HUDEP-2 (cell line): ENCODE data around the gene FASTKD3.

Experiments used
- DNase-seq, 76 experiments: peaks; one replicate each; lab custom pipeline; 2025; ENCODE audit not compliant: unreplicated experiment in 76 of 76; lab: John Stamatoyannopoulos, UW

The FASTKD3 gene

GRCh38 chr5:7881816-7882215, 13.0 kb upstream of the FASTKD3 start:
- no peak for DNase-seq

- DNase-seq = no peak
Observed at GRCh38 chr5:7881091-7881490, 12.3 kb upstream of the FASTKD3 start.

GRCh38 chr5:7878381-7878873, 9.6 kb upstream of the FASTKD3 start:
- no peak for DNase-seq

GRCh38 chr5:7877851-7878250, 9.0 kb upstream of the FASTKD3 start:
- DNase-seq = no peak

- no peak for DNase-seq
Observed at GRCh38 chr5:7876867-7877266, 8.0 kb upstream of the FASTKD3 start.

- no peak for DNase-seq
Observed at GRCh38 chr5:7875151-7875550, 6.3 kb upstream of the FASTKD3 start.

GRCh38 chr5:7874639-7875038, 5.8 kb upstream of the FASTKD3 start:
- DNase-seq = no peak

GRCh38 chr5:7873216-7873615, 4.4 kb upstream of the FASTKD3 start:
- DNase-seq = no peak

GRCh38 chr5:7872517-7873130, 3.8 kb upstream of the FASTKD3 start:
- DNase-seq = no peak

- no peak for DNase-seq
Observed at GRCh38 chr5:7871653-7872052, 2.8 kb upstream of the FASTKD3 start.

GRCh38 chr5:7869474-7870136, 774 bp upstream of the FASTKD3 start:
- peak in 3 of 76 experiments; percentile 8 to 25 (median 16) for DNase-seq

GRCh38 chr5:7868427-7868772, 431 bp downstream of the FASTKD3 start:
- no peak for DNase-seq

GRCh38 chr5:7867260-7867659, 1.6 kb downstream of the FASTKD3 start:
- no peak for DNase-seq

- peak in 3 of 76 experiments; percentile 4 to 9 (median 6) for DNase-seq
Observed at GRCh38 chr5:7866196-7866595, 2.6 kb downstream of the FASTKD3 start.

- DNase-seq = no peak
Observed at GRCh38 chr5:7857926-7858632, 10.8 kb downstream of the FASTKD3 start.

- DNase-seq = no peak
Observed at GRCh38 chr5:7857361-7857760, 11.5 kb downstream of the FASTKD3 start.

- DNase-seq = peak in 26 of 76 experiments; percentile 1 to 62 (median 30)
Observed at GRCh38 chr5:7856855-7857254, 12.0 kb downstream of the FASTKD3 start.

- no peak for DNase-seq
Observed at GRCh38 chr5:7855611-7856010, 13.2 kb downstream of the FASTKD3 start.

- no peak for DNase-seq
Observed at GRCh38 chr5:7852988-7853387, 15.8 kb downstream of the FASTKD3 start.

GRCh38 chr5:7852542-7852941, 16.3 kb downstream of the FASTKD3 start:
- no peak for DNase-seq

GRCh38 chr5:7851617-7852289, 17.1 kb downstream of the FASTKD3 start:
- no peak for DNase-seq
